ENCODE measurements around the gene VWA5B2.
A peak's percentile ranks its signal among the peaks of the same experiment; 100 is the strongest.

The VWA5B2 gene

GRCh38 chr3:184272269-184272668 lies 42.9 kb downstream of the VWA5B2 start:
- no peaks in the 10 kb centered on the region for H4K20me1 ChIP-seq
- TF ChIP-seq Cebpa-rat (IDR thresholded peaks at IDR 0.05): no peak

GRCh38 chr3:184275381-184275701 lies 46.0 kb downstream of the VWA5B2 start:
- Histone ChIP-seq H3K4me2 (no peak overlapping the region), H4K20me1 (no peaks in the 10 kb centered on the region), H3K9ac (no peak overlapping the region), H3K27ac (no peak overlapping the region), H3K36me3 (no peaks in the 10 kb centered on the region), H3K9me3 (no peaks in the 10 kb centered on the region), H3K4me3 (no peak overlapping the region), H3K27me3 (peaks cover 34% of the 10 kb centered on the region), H3K4me1 (peaks cover 10% of the 10 kb centered on the region)
- TF ChIP-seq Cebpa-rat (IDR thresholded peaks at IDR 0.05): no peak

More at GRCh38 chr3:184272269-184272668, 42.9 kb downstream of the VWA5B2 start:
- H3K9ac ChIP-seq: no peak overlapping the region
- H3K4me2 ChIP-seq: 0 out of 2 replicates have a peak overlapping the region, but pooled peaks have one; percentile 18
- H3K36me3 ChIP-seq: no peaks in the 10 kb centered on the region
- no peak overlapping the region for H3K27ac ChIP-seq
- peaks cover 10% of the 10 kb centered on the region for H3K4me1 ChIP-seq
- peaks cover 27% of the 10 kb centered on the region for H3K27me3 ChIP-seq
- H3K9me3 ChIP-seq: peaks cover 5% of the 10 kb centered on the region; the same call in 1 of the 2 replicates
- H3K4me3 ChIP-seq: no peak overlapping the region

- Histone ChIP-seq H3K27me3 (peaks cover 34% of the 10 kb centered on the region), H3K4me2 (no peak within 1 kb of the TSS), H3K9me3 (no peaks in the 10 kb centered on the region), H3K4me1 (peaks cover 10% of the 10 kb centered on the region), H3K36me3 (no peaks in the 10 kb centered on the region), H3K4me3 (no peak within 1 kb of the TSS), H3K27ac (no peak within 1 kb of the TSS), H3K9ac (no peak within 1 kb of the TSS), H4K20me1 (no peaks in the 10 kb centered on the region)
- no peak for TF ChIP-seq Cebpa-rat (IDR thresholded peaks at IDR 0.05)
Measured at GRCh38 chr3:184275961-184276910, 46.9 kb downstream of the VWA5B2 start, which contains the start of gene ECE2. ECE2 (plus strand) TSS chr3:184276022; CDS start chr3:184276154, 132 bp downstream.

DNA sequence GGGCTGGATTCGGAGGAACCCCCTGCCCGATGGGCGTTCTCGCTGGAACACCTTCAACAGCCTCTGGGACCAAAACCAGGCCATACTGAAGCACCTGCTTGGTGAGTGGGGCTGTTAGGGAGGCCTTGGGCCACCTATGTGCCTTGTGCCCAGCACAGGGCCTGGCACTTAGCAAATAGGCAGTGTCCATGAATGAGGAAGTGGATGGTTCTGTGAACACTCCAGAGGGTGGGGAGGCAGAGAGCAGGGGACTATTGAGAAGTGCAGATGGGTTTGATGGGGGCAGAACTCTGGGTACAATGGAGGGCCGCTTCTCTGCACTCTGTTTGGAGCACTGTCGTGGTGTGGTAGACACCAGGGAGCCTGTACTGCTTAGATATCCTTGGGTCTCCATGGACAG lies 48.0 kb downstream of the VWA5B2 start:
- peaks cover 4% of the 10 kb centered on the region; the same call in 1 of the 2 replicates for H3K4me1 ChIP-seq
- no peak overlapping the region for H3K4me3 ChIP-seq
- H3K9ac ChIP-seq: no peak overlapping the region
- no peak overlapping the region for H3K4me2 ChIP-seq
- H3K27me3 ChIP-seq: peaks cover 34% of the 10 kb centered on the region
- H3K27ac ChIP-seq: no peak overlapping the region
- H4K20me1 ChIP-seq: no peaks in the 10 kb centered on the region
- H3K9me3 ChIP-seq: no peaks in the 10 kb centered on the region
- H3K36me3 ChIP-seq: no peaks in the 10 kb centered on the region
- TF ChIP-seq Cebpa-rat (IDR thresholded peaks at IDR 0.05): no peak

- no peaks in the 10 kb centered on the region for H3K4me1 ChIP-seq
- no peaks in the 10 kb centered on the region for H3K9me3 ChIP-seq
- H4K20me1 ChIP-seq: no peaks in the 10 kb centered on the region
- H3K4me3 ChIP-seq: no peak overlapping the region
- H3K4me2 ChIP-seq: no peak overlapping the region
- TF ChIP-seq Cebpa-rat (IDR thresholded peaks at IDR 0.05): no peak
- no peaks in the 10 kb centered on the region for H3K36me3 ChIP-seq
- no peak overlapping the region for H3K27ac ChIP-seq
- no peak overlapping the region for H3K9ac ChIP-seq
- H3K27me3 ChIP-seq: no peaks in the 10 kb centered on the region
Measured at GRCh38 chr3:184282941-184283340, 53.6 kb downstream of the VWA5B2 start.

- no peak for TF ChIP-seq Cebpa-rat (IDR thresholded peaks at IDR 0.05)
- no peak overlapping the region for H3K4me3 ChIP-seq
- no peaks in the 10 kb centered on the region for H3K27me3 ChIP-seq
Measured at GRCh38 chr3:184283681-184284080, 54.3 kb downstream of the VWA5B2 start.

GRCh38 chr3:184284696-184285095 lies 55.3 kb downstream of the VWA5B2 start:
- Histone ChIP-seq H3K27ac (no peak overlapping the region), H3K4me2 (no peak overlapping the region), H3K27me3 (no peaks in the 10 kb centered on the region), H3K4me1 (no peaks in the 10 kb centered on the region), H4K20me1 (no peaks in the 10 kb centered on the region), H3K36me3 (no peaks in the 10 kb centered on the region), H3K9me3 (no peaks in the 10 kb centered on the region), H3K4me3 (no peak overlapping the region), H3K9ac (no peak overlapping the region)
- TF ChIP-seq Cebpa-rat (IDR thresholded peaks at IDR 0.05): no peak

More at GRCh38 chr3:184283681-184284080, 54.3 kb downstream of the VWA5B2 start:
- no peaks in the 10 kb centered on the region for H3K9me3 ChIP-seq
- H3K27ac ChIP-seq: no peak overlapping the region
- H4K20me1 ChIP-seq: no peaks in the 10 kb centered on the region
- no peaks in the 10 kb centered on the region for H3K36me3 ChIP-seq
- no peaks in the 10 kb centered on the region for H3K4me1 ChIP-seq
- no peak overlapping the region for H3K4me2 ChIP-seq
- no peak overlapping the region for H3K9ac ChIP-seq

DNA sequence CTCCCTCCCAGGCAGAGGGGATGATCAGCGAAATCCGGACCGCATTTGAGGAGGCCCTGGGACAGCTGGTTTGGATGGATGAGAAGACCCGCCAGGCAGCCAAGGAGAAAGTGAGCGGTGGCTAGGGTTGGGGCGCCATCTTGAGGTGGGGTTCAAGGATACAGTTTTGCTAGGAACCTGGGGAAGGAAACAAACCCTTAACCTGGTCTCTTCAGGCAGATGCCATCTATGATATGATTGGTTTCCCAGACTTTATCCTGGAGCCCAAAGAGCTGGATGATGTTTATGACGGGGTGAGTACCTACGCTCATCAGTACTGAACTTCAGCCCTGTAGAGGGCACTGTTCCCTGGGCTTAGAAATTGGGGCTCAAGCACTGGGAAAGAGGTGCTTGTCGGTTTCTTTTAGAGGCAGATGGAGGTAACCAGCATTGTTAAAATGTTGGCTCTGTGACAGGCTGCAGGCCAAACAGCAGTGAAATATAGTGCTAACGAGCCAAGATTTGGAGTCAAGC lies 60.1 kb downstream of the VWA5B2 start:
- H3K36me3 ChIP-seq: no peaks in the 10 kb centered on the region
- no peaks in the 10 kb centered on the region for H4K20me1 ChIP-seq
- H3K4me1 ChIP-seq: no peaks in the 10 kb centered on the region
- no peak overlapping the region for H3K4me2 ChIP-seq
- H3K9me3 ChIP-seq: no peaks in the 10 kb centered on the region
- H3K27ac ChIP-seq: no peak overlapping the region
- no peaks in the 10 kb centered on the region for H3K27me3 ChIP-seq
- no peak for TF ChIP-seq Cebpa-rat (IDR thresholded peaks at IDR 0.05)
- H3K9ac ChIP-seq: no peak overlapping the region
- H3K4me3 ChIP-seq: no peak overlapping the region

DNA sequence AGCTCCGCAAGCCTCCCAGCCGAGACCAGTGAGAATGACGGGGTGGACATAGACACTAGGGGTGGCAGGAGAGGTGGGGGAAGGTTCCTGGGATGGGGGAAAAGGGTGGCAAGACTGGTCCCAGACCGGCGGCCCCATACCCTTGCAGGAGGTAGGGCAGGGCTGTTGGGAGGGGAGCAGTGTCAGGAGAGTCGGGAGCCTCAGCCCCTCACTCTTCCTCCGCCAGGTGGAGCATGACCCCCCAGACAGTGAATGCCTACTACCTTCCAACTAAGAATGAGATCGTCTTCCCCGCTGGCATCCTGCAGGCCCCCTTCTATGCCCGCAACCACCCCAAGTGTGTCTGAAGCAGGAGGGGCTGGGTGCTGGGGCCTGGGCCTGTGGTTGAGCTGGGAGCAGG lies 60.9 kb downstream of the VWA5B2 start:
- H3K36me3 ChIP-seq: no peaks in the 10 kb centered on the region
- no peak overlapping the region for H3K9ac ChIP-seq
- no peaks in the 10 kb centered on the region for H3K4me1 ChIP-seq
- no peak overlapping the region for H3K4me2 ChIP-seq
- no peak overlapping the region for H3K27ac ChIP-seq
- no peaks in the 10 kb centered on the region for H3K9me3 ChIP-seq
- no peaks in the 10 kb centered on the region for H4K20me1 ChIP-seq
- H3K27me3 ChIP-seq: no peaks in the 10 kb centered on the region
- H3K4me3 ChIP-seq: no peak overlapping the region
- no peak for TF ChIP-seq Cebpa-rat (IDR thresholded peaks at IDR 0.05)

GRCh38 chr3:184291044-184291737 lies 61.8 kb downstream of the VWA5B2 start:
- Histone ChIP-seq H3K4me1 (no peaks in the 10 kb centered on the region), H3K27me3 (no peaks in the 10 kb centered on the region), H3K9me3 (no peaks in the 10 kb centered on the region), H3K9ac (no peak overlapping the region), H3K36me3 (no peaks in the 10 kb centered on the region), H4K20me1 (no peaks in the 10 kb centered on the region), H3K27ac (no peak overlapping the region), H3K4me2 (no peak overlapping the region), H3K4me3 (no peak overlapping the region)
- no peak for TF ChIP-seq Cebpa-rat (IDR thresholded peaks at IDR 0.05)
